ENCODE results near the gene CCL5.

CCL5 gene

DNA sequence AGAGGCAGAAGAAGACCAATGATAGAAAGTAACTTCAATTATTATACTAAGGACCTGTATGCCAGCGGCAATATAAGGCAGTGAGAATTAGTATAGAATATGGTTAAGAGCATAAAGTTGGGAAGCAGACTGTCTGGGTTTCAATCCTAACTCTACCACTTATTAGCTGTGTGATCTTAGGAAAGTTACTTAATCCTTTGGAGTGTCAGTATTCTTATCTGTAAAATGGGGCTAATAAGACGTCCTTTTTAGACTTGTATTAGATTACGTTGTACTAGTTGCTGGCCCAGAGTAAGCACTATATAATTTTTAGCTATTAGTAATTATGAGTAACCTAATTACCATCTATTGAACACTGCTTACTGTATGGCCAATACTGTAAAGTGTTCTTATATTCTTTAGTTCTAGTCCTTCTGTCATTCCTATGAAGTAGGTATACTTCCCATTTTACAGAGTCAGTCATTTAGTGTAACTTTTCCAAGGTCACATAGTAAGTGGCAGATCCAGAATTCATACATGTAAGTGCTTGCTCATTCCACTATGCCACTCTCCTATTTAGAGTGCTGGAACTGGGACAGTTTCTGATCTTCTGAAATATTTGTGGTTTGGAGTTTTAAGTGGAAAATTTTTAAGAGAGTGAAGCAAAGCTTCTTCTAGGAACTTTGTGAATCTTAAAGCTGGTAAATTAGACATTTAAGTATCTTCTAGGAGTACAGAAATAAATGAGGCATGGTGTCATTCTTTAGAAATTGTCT is 33.9 kb downstream of the CCL5 start:
- Histone ChIP-seq H3K9me3 (no peaks in the 10 kb centered on the region), H3K36me3 (peaks cover 56 to 92% (median 78%) of the 10 kb centered on the region in 3 donors), H3K4me3 (no peak overlapping the region), H3K4me1 (no peaks in the 10 kb centered on the region), H3K27me3 (no peaks in the 10 kb centered on the region), H3K27ac (no peak overlapping the region)
- no peak for DNase-seq
- TF ChIP-seq, protein P1, sequence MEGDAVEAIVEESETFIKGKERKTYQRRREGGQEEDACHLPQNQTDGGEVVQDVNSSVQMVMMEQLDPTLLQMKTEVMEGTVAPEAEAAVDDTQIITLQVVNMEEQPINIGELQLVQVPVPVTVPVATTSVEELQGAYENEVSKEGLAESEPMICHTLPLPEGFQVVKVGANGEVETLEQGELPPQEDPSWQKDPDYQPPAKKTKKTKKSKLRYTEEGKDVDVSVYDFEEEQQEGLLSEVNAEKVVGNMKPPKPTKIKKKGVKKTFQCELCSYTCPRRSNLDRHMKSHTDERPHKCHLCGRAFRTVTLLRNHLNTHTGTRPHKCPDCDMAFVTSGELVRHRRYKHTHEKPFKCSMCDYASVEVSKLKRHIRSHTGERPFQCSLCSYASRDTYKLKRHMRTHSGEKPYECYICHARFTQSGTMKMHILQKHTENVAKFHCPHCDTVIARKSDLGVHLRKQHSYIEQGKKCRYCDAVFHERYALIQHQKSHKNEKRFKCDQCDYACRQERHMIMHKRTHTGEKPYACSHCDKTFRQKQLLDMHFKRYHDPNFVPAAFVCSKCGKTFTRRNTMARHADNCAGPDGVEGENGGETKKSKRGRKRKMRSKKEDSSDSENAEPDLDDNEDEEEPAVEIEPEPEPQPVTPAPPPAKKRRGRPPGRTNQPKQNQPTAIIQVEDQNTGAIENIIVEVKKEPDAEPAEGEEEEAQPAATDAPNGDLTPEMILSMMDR (IDR thresholded peaks at IDR 0.05), result no peak
- intact Hi-C loops (cut with DNase I; ENCODE audit: low total_unique reads), result no loop called here

DNA sequence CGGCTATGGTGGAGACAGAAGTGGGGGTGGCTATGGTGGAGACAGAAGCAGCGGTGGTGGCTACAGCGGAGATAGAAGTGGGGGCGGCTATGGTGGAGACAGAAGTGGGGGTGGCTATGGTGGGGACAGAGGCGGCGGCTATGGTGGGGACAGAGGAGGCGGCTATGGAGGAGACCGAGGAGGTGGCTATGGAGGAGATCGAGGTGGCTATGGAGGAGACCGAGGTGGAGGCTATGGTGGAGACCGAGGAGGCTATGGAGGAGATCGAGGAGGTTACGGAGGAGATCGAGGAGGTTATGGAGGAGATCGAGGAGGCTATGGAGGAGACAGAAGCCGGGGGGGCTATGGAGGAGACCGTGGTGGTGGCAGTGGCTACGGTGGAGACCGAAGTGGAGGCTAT is 35.6 kb downstream of the CCL5 start:
- Histone ChIP-seq H3K4me1 (no peaks in the 10 kb centered on the region), H3K36me3 (peaks cover 69 to 98% (median 94%) of the 10 kb centered on the region in 3 donors), H3K27me3 (no peaks in the 10 kb centered on the region), H3K27ac (no peak overlapping the region), H3K9me3 (no peaks in the 10 kb centered on the region), H3K4me3 (no peak overlapping the region)
- TF ChIP-seq, protein P1 (IDR thresholded peaks at IDR 0.05), result no peak
- no peak for DNase-seq
- intact Hi-C loops (cut with DNase I; ENCODE audit: low total_unique reads), result no loop called here

DNA sequence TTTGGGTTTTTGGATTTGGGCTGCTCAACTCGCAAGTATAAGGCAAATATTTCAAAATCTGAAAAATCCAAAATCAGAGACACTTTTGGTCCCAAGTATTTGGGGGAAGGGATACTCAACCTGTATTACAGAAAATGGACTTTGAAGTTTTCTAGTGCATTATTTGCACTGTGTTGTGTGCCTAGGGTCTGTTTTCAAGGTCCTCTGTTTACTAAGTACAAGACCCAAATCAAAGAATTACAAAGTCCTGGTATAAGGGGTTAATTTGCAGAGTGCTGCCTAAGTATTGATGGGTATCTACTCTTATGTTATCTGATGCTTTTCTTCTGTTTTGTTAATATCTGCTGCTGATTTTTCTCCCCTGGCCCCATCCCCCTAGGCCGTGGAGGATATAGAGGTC is 36.5 kb downstream of the CCL5 start:
- DNase-seq, result no peak
- Histone ChIP-seq H3K36me3 (peaks cover 76 to 98% (median 92%) of the 10 kb centered on the region in 3 donors), H3K4me1 (no peaks in the 10 kb centered on the region), H3K27ac (no peak overlapping the region), H3K9me3 (no peaks in the 10 kb centered on the region), H3K27me3 (no peaks in the 10 kb centered on the region), H3K4me3 (no peak overlapping the region)
- intact Hi-C loops (cut with DNase I; ENCODE audit: low total_unique reads), result no loop called here
- TF ChIP-seq, protein P1 (IDR thresholded peaks at IDR 0.05), result no peak

GRCh38 chr17:35842239-35842638 is 37.9 kb downstream of the CCL5 start:
- intact Hi-C loops (cut with DNase I; ENCODE audit: low total_unique reads), result no loop called here
- peaks cover 86 to 99% (median 97%) of the 10 kb centered on the region in 3 donors for H3K36me3 ChIP-seq

GRCh38 chr17:35841505-35841904 is 38.7 kb downstream of the CCL5 start:
- Histone ChIP-seq H3K4me3 (no peak overlapping the region), H3K4me1 (no peaks in the 10 kb centered on the region), H3K9me3 (no peaks in the 10 kb centered on the region), H3K27ac (no peak overlapping the region), H3K27me3 (no peaks in the 10 kb centered on the region), H3K36me3 (peaks cover 85 to 99% (median 97%) of the 10 kb centered on the region in 3 donors)
- no peak for DNase-seq
- TF ChIP-seq, protein P1 (IDR thresholded peaks at IDR 0.05), result no peak
- intact Hi-C loops (cut with DNase I; ENCODE audit: low total_unique reads), result no loop called here

More at GRCh38 chr17:35842239-35842638, 37.9 kb downstream of the CCL5 start:
- H3K27me3 ChIP-seq, result no peaks in the 10 kb centered on the region
- H3K27ac ChIP-seq, result no peak overlapping the region
- H3K4me1 ChIP-seq, result no peaks in the 10 kb centered on the region
- no peaks in the 10 kb centered on the region for H3K9me3 ChIP-seq
- DNase-seq, result no peak
- H3K4me3 ChIP-seq, result no peak overlapping the region
- TF ChIP-seq, protein P1 (IDR thresholded peaks at IDR 0.05), result no peak

All from tibial artery (tissue), 4 donors.